ENCODE results near the gene SMYD3. TPM values are rescaled to one million over a fixed set of nuclear protein-coding genes. Genes with fewer than 3 reads are reported as not detected.

The SMYD3 gene
- total RNA-seq, 2 experiments from 2014 or later = 17.1 TPM

DNA sequence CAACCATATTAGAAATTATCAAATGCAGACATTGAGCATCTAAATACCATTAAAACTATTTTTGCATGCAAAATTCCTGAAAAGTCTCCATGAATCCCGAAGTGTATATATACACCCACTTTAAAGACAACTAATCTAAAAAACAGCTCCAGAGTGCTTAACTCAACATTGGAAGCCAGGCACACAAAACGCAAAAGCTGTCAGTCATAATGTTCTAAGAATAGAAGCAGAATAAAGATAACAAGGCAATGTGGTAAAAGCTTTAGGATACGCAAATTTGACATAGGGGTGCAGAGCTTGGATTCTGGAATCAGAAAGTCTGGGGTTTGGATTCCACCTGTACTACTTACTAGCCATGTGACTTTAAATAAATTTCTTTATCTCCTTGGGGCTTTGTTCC lies 62.5 kb downstream of the SMYD3 start:
- DNase-seq = no peak
- peaks cover 2% of the 10 kb centered on the region for H3K36me3 Mint-ChIP-seq (ENCODE audit: low read depth)
- ChIA-PET POLR2A (no interaction called here), CTCF (no interaction called here)
- no peak overlapping the region for H3K27ac Mint-ChIP-seq
- no peaks in the 10 kb centered on the region for H3K27me3 Mint-ChIP-seq
- no peak overlapping the region for H3K4me3 Mint-ChIP-seq
- H3K4me1 Mint-ChIP-seq = no peaks in the 10 kb centered on the region
- no peaks in the 10 kb centered on the region for H3K9me3 Mint-ChIP-seq

DNA sequence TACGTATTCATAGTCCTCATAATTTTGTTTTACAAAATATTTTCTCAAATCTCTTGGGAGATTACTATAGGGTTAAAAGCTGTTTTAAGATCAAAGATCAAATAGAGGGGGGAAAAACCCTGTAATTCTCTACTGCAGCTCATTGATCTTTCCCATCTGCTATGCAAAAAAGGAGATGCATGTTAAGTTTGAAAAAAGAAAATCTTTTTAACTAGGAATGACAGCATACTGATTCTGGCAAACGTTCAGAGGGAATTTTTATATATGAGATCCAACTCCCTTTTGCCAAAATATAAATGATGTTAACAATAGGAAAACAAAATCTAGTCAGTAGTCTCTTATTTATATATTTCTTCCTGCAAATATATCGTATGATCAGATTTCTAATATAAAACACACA lies 69.1 kb downstream of the SMYD3 start:
- Mint-ChIP-seq H3K9me3 (peaks cover 4% of the 10 kb centered on the region), H3K4me3 (no peak overlapping the region), H3K27me3 (no peaks in the 10 kb centered on the region), H3K4me1 (peaks cover 1% of the 10 kb centered on the region), H3K27ac (no peak overlapping the region), H3K36me3 (ENCODE audit: low read depth) (no peaks in the 10 kb centered on the region)
- no peak for DNase-seq
- ChIA-PET CTCF (no interaction called here), POLR2A (no interaction called here)

DNA sequence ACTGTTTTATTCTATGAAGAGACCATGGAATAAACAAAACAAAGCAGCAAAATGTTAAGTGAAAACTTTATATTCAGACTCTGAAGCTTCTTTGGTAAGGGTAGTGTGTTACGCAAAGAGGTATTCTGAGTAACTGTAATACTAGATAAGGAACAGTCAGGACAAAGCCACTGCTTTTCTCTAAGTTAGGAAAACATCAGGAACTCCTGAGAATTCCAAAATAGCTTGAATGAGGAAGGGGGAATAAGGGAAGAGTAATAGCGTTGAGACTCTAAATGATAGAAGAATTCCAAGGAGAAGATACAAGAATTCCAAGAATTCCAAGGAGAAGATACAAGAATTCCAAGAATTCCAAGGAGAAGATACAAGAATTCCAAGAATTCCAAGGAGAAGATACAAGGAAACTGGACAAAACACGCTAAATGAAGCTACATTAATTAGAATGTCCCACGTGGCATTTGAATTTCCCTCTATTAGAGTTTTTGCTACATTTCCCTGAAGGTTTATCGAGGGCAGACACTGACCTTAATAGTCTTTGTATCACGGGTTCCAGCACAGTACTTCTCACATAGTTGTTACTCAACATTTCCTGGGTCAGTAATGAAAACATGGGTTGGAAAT lies 71.5 kb downstream of the SMYD3 start:
- Mint-ChIP-seq H3K9me3 (peaks cover 4% of the 10 kb centered on the region), H3K4me3 (no peak overlapping the region), H3K27me3 (no peaks in the 10 kb centered on the region), H3K4me1 (peaks cover 1% of the 10 kb centered on the region), H3K36me3 (ENCODE audit: low read depth) (no peaks in the 10 kb centered on the region), H3K27ac (no peak overlapping the region)
- POLR2A ChIA-PET = no interaction called here
- DNase-seq = no peak
- CTCF ChIA-PET = no interaction called here

DNA sequence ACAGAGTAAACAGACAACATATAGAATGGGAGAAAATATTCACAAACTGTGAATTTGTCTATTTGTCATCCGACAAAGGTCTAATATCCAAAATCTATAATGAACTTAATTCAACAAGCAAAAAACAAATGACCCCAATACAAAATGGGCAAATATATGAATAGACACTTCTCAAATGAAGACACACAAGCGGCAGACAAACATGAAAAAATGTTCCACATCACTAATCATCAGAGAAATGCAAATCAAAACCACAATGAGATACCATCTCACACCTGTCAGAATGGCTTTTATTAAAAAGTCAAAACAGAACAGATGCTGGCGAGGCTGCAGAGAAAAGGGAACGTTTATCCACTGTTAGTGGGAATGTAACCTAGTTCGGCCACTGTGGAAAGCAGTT lies 72.7 kb downstream of the SMYD3 start:
- Mint-ChIP-seq H3K4me1 (peaks cover 1% of the 10 kb centered on the region), H3K27ac (no peak overlapping the region), H3K9me3 (peaks cover 8% of the 10 kb centered on the region), H3K4me3 (no peak overlapping the region), H3K27me3 (no peaks in the 10 kb centered on the region), H3K36me3 (ENCODE audit: low read depth) (no peaks in the 10 kb centered on the region)
- CTCF ChIA-PET = no interaction called here
- DNase-seq = no peak
- POLR2A ChIA-PET = no interaction called here

DNA sequence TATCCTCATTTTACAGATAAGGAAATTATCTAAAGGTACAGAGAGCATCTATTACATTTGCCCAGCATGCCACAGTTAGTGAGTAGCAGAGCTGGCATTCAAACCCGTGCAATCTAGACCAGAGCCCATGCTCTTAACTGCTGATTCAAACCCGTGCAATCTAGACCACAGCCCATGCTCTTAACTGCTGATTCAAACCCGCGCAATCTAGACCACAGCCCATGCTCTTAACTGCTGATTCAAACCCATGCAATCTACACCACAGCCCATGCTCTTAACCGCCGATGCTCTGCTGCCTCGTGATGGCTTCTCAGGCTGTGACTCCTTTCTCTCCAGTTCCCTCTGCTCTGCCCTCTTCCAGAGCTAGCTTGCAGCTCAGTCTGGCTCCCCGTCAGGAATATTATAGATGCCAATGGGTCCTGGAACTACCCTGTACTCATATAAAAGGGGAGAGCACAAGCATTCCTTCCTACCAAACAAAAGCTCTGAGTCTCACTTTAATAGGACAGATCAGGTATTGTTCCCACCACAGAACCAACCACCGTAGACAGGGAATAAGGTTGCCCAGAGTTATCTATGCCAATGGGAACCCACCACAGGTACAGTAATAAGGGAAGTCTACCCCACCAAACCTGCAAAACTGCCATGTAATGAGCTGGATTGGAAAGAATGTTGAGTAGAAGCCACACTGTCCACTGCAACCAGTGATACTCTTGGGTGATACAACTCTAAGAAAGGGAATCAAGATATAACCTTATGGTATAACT lies 78.4 kb downstream of the SMYD3 start:
- H3K27ac Mint-ChIP-seq = peak overlapping the region; percentile 39
- no peaks in the 10 kb centered on the region for H3K27me3 Mint-ChIP-seq
- H3K9me3 Mint-ChIP-seq = peaks cover 4% of the 10 kb centered on the region
- H3K4me3 Mint-ChIP-seq = no peak overlapping the region
- CTCF ChIA-PET = interaction anchor here (1.0 to 1.1 kb wide), 2 partner anchors 11 to 1272 kb away, joined by 3 read pairs; no protein-coding TSS in a partner anchor
- POLR2A ChIA-PET = no interaction called here
- no peaks in the 10 kb centered on the region for H3K4me1 Mint-ChIP-seq
- peak; percentile 6 for DNase-seq
- no peaks in the 10 kb centered on the region for H3K36me3 Mint-ChIP-seq (ENCODE audit: low read depth)

DNA sequence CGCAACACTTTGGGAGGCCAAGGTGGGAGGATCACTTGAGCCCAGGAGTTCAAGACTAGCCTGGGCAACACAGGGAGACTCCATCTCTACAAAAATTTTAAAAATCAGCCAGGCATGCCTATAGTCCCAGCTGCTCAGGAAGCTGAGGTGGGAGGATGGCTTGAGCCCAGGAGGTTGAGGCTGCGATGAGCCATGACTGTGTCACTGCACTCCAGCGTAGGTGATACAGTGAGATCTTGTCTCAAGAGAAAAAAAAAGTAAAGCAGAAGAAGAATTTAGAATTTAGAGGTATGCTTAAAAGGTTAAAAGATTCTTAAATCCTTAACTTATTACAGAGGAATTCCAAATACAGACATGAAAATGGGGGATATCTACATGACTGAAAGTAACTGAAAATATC lies 79.5 kb downstream of the SMYD3 start:
- H3K27me3 Mint-ChIP-seq = no peaks in the 10 kb centered on the region
- H3K4me3 Mint-ChIP-seq = no peak overlapping the region
- H3K9me3 Mint-ChIP-seq = peaks cover 4% of the 10 kb centered on the region
- no peaks in the 10 kb centered on the region for H3K4me1 Mint-ChIP-seq
- POLR2A ChIA-PET = no interaction called here
- CTCF ChIA-PET = no interaction called here
- no peak for DNase-seq
- no peak overlapping the region for H3K27ac Mint-ChIP-seq
- H3K36me3 Mint-ChIP-seq (ENCODE audit: low read depth) = no peaks in the 10 kb centered on the region

DNA sequence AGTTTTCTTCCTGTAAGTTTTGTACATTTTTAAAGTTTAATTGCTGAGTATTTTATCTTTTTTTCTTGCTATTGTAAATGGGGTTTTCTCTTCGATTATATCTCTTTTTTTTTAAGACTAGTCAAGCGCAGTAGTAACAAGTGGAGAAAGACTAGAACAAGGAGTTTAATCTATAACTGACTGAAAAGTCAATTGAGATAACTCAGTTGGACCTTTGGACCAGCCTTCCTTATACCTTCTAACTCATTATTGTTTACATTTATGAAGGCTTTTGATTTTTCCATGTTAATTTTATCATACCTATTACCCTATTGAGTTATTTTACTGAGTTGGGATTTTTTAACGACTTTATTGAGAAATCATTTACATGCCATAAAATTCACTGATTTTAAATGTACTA lies 81.2 kb downstream of the SMYD3 start:
- ChIA-PET POLR2A (no interaction called here), CTCF (no interaction called here)
- Mint-ChIP-seq H3K27ac (no peak overlapping the region), H3K4me3 (no peak overlapping the region), H3K4me1 (no peaks in the 10 kb centered on the region), H3K9me3 (peaks cover 4% of the 10 kb centered on the region), H3K36me3 (ENCODE audit: low read depth) (no peaks in the 10 kb centered on the region), H3K27me3 (no peaks in the 10 kb centered on the region)
- DNase-seq = no peak

DNA sequence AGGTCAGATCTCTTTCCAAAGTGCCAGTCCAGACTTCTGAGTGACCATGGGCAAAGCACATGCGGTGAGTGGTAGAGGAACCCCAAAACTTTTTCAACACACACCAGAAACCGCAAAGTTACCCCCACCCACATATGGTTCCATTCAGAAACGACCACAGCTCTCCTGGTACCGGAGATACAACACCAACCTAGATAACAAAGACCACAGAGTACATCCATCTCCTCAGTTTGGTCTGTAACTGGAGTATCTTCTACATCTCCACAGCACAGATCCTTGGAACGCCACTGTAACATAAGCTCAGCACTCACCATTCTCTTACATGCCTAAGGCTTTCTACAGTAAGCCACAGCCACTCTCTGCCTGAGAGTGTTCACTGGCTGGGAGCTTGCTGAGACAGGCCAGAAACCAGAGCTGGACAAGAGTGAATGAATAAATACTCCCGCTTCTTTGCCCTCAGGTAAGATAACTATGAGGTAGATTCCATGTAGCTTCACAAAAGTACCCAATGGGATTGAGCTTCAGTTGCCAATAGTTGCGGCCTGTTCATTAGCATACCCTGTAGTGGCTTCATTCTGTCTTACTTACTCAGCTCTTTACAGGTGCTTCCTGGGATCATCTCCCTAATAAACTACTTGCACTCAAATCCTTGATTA lies 81.8 kb downstream of the SMYD3 start:
- no peak overlapping the region for H3K4me3 Mint-ChIP-seq
- H3K27ac Mint-ChIP-seq = no peak overlapping the region
- POLR2A ChIA-PET = no interaction called here
- no peak for DNase-seq
- H3K27me3 Mint-ChIP-seq = no peaks in the 10 kb centered on the region
- H3K4me1 Mint-ChIP-seq = no peaks in the 10 kb centered on the region
- H3K9me3 Mint-ChIP-seq = peaks cover 2% of the 10 kb centered on the region
- no peaks in the 10 kb centered on the region for H3K36me3 Mint-ChIP-seq (ENCODE audit: low read depth)
- CTCF ChIA-PET = no interaction called here

DNA sequence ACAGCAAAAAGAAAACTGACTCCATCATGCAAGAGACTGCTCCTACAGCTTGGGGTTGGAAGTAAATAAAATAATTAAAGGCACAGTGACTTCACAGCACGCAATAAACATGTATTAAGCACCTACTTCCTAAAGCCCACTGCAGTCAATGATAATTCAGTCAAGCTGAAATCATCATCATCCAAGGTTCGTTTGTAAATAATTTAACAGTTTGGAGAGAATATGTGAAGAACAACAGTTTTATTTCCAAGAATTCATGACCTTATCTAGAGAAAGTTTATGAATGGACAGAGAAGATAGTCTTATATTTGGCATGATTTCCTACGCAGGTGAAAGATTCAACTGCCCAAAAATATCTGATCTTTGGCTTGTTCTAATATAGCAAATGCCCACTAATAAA lies 86.8 kb downstream of the SMYD3 start:
- peaks cover 21% of the 10 kb centered on the region for H3K9me3 Mint-ChIP-seq
- H3K36me3 Mint-ChIP-seq (ENCODE audit: low read depth) = peaks cover 22% of the 10 kb centered on the region
- no peak overlapping the region for H3K27ac Mint-ChIP-seq
- H3K4me1 Mint-ChIP-seq = no peaks in the 10 kb centered on the region
- CTCF ChIA-PET = interaction anchor here (0.6 to 1.3 kb wide), 2 partner anchors 14 to 111 kb away, joined by 3 read pairs; no protein-coding TSS in a partner anchor
- no peaks in the 10 kb centered on the region for H3K27me3 Mint-ChIP-seq
- POLR2A ChIA-PET = no interaction called here
- DNase-seq = no peak
- no peak overlapping the region for H3K4me3 Mint-ChIP-seq

DNA sequence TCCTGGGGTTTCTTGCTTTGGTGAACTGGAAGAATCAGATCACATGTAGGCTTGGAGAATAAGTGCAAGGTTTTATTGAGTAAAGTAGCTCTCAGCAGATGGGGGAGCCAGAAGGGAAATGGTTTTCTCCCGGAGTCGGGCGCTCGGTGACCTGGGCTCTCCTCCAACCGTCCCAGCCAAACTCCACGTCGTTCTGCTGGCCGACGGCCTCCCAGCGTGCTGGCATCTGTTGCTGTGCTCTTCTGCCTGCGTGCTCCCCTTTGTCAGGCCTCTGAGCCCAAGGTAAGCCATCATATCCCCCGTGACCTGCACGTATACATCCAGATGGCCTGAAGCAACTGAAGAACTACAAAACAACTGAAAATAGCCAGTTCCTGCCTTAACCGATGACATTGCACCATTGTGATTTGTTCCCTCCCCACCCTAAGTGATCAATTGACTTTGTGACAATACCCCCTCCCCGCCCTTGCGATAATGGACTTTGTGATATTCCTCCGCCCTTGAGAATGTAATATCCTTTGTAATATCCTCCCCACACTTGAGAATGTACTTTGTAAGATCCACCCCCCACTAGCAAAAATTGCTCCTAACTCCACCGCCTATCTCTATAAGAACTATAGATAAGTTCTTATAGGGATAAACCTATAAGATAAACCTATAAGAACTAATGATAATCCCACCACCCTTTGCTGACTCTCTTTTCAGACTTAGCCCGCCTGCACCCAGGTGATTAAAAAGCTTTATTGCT lies 88.3 kb downstream of the SMYD3 start:
- peaks cover 22% of the 10 kb centered on the region for H3K36me3 Mint-ChIP-seq (ENCODE audit: low read depth)
- DNase-seq = no peak
- H3K4me3 Mint-ChIP-seq = no peak overlapping the region
- CTCF ChIA-PET = interaction anchor here (1.3 kb wide), 1 partner anchor 10 kb away, joined by 3 read pairs; no protein-coding TSS in a partner anchor
- POLR2A ChIA-PET = no interaction called here
- no peaks in the 10 kb centered on the region for H3K27me3 Mint-ChIP-seq
- no peak overlapping the region for H3K27ac Mint-ChIP-seq
- H3K4me1 Mint-ChIP-seq = no peaks in the 10 kb centered on the region
- peaks cover 21% of the 10 kb centered on the region for H3K9me3 Mint-ChIP-seq

DNA sequence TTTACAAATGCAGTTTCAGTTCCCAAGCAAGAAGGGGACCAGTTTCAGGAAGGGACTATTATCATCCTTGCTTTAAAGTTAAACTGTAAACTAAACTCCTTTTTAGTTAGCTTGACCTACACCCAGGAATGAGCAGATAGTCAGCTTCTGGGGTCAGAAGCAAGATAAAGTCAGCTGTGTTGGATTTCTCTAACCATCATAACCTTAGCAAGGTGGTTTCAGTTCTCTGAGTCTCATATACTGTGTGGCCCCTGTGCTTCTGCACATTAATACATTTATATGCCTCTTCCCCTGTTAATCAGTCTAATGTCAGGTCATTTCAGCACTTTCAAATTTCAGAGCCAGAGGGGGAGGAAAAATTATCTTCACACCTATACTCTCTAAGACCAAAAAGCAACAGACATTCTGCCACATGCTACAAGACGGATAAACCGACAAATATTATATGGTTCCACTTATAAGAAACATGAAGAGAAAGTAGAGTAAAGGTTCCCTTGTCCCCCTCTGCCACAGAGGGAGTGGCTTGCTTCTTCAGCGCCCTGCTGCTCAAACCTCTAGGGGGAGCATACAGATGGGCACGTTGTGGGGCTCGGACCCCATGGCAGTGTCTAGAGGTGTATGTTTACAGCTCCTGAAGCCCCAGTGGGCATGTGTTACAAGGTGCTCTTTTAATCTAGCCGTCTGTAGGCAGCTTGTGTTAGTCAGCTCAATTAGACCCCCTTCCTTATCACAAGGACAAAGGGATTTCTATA lies 89.1 kb downstream of the SMYD3 start:
- CTCF ChIA-PET = interaction anchor here (1.3 kb wide), 1 partner anchor 11 kb away, joined by 3 read pairs; no protein-coding TSS in a partner anchor
- Mint-ChIP-seq H3K4me1 (no peaks in the 10 kb centered on the region), H3K27ac (no peak overlapping the region), H3K36me3 (ENCODE audit: low read depth) (peaks cover 22% of the 10 kb centered on the region), H3K27me3 (no peaks in the 10 kb centered on the region), H3K9me3 (peaks cover 21% of the 10 kb centered on the region), H3K4me3 (no peak overlapping the region)
- POLR2A ChIA-PET = no interaction called here
- no peak for DNase-seq

DNA sequence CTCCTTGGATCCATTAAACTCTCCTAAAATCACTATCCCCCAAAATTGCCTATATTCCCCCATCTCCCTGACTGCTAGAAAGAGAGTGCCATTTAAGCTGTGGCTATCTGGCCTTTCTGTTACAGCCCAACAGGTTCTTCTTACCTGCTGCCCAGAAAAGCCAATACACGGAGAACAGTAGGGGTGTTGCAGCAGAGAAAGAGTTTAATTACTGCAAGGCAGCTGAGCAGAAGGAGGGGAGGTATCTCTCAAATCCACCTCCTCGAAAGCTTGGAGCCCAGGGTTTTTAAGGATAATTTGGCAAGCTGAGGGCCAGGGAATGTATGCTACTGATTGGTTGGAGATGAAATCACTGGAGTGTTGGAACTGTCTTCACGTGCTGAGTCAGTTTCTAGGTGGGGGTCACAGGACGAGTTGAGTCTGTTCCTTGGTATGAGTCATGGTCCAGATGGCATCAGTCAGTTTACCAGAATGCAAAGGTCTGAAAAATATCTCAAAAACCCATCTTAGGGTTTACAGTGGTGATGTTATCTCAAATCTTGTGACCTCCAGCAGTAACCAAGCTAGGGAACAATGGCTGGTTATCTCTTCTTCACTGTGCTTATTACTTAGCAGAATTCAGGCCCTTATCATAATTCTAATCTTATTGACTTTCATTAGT lies 89.8 kb downstream of the SMYD3 start:
- ChIA-PET POLR2A (no interaction called here), CTCF (interaction anchor here (1.3 kb wide), 1 partner anchor 12 kb away, joined by 3 read pairs; no protein-coding TSS in a partner anchor)
- Mint-ChIP-seq H3K27ac (no peak overlapping the region), H3K27me3 (no peaks in the 10 kb centered on the region), H3K4me3 (no peak overlapping the region), H3K36me3 (ENCODE audit: low read depth) (peaks cover 22% of the 10 kb centered on the region), H3K9me3 (peaks cover 21% of the 10 kb centered on the region), H3K4me1 (no peaks in the 10 kb centered on the region)
- DNase-seq = no peak

All from activated CD4-positive, alpha-beta T cell treated with anti-CD3 and anti-CD28 coated beads, Interleukin-2, amount 10 ng/mL, durations not matched to agents 7 days and 5 days (primary cell).